B cell (primary cell): ENCODE data around the gene ZNF608. TPM values are rescaled to one million over a fixed set of nuclear protein-coding genes. Genes with fewer than 3 reads are reported as not detected.

Experiments used
- ATAC-seq: fragments of 200-7000 bp; cut with Tn5 transposase; one replicate; pipeline ENCODE4 v1.10.0; 2021; ENCODE audit warnings: low read depth, mild to moderate bottlenecking, moderate number of reproducible peaks, moderate library complexity
- CTCF ChIA-PET: fragments of 350-600 bp; sonication (Branson Sonifier 250); formaldehyde crosslinking; loops from one replicate; lab custom pipeline; 2021; ENCODE audit warnings: antibody characterized with exemption, inconsistent platforms; lab: Charles Lee
- POLR2A ChIA-PET: fragments of 350-600 bp; sonication (Branson Sonifier 250); formaldehyde crosslinking; loops from one replicate; lab custom pipeline; 2021; ENCODE audit warnings: antibody characterized with exemption; lab: Charles Lee
- DNase-seq: peaks from one replicate; pipeline ENCODE4 v3.0.0; 2013
- H2AFZ ChIP-seq: 2 replicates; pipeline ENCODE4 v1.6.1; 2012; ENCODE audit warnings: mild to moderate bottlenecking, low read depth, low read length; ENCODE audit not compliant: insufficient read depth, poor library complexity, severe bottlenecking
- H3K27ac ChIP-seq, 2 donors: 1 replicate in 1 of 2; 2 replicates in 1 of 2; pipeline ENCODE4 v1.5.1; 2012 to 2013; ENCODE audit warnings: low read length in 2 of 2, mild to moderate bottlenecking in 2 of 2, moderate library complexity in 1 of 2
- H3K27me3 ChIP-seq, 4 experiments: fragments of 200-600 bp in 1 of 4; sonication (generic) in 1 of 4; replicated peaks in 1 of 4; 1 replicate in 2 of 4; 2 replicates in 2 of 4; pipeline versions ENCODE4 v1.6.1 to v1.7.0; 2013 to 2016; ENCODE audit warnings: low read length in 3 of 4, mild to moderate bottlenecking in 2 of 4, mixed read lengths in 1 of 4, moderate library complexity in 1 of 4; ENCODE audit not compliant: insufficient read depth in 4 of 4, control insufficient read depth in 3 of 4; ENCODE audit errors: control extremely low read depth in 1 of 4
- H3K36me3 ChIP-seq, 2 experiments: replicated peaks in 1 of 2; 1 replicate in 1 of 2; 2 replicates in 1 of 2; pipeline versions ENCODE4 v1.6.1 to v1.7.1; 2013; ENCODE audit warnings: low read length in 1 of 2; ENCODE audit not compliant: insufficient read depth in 2 of 2, control insufficient read depth in 1 of 2; ENCODE audit errors: control extremely low read depth in 1 of 2, extremely low read depth in 1 of 2
- H3K4me1 ChIP-seq, 2 donors: fragments of 200-600 bp in 1 of 2; sonication (generic) in 1 of 2; 1 replicate in 1 of 2; 2 replicates in 1 of 2; pipeline versions ENCODE4 v1.5.1 to v1.6.1; 2013 to 2017; ENCODE audit warnings: low read length in 2 of 2; ENCODE audit not compliant: control insufficient read depth in 2 of 2, insufficient read depth in 2 of 2
- H3K4me2 ChIP-seq: replicated peaks from 2 replicates; pipeline ENCODE3; 2012; ENCODE audit warnings: mild to moderate bottlenecking, low read depth, low read length; ENCODE audit not compliant: poor library complexity, severe bottlenecking
- H3K4me3 ChIP-seq, 5 experiments: fragments of 200-600 bp in 1 of 5; sonication (generic) in 1 of 5; 1 replicate in 3 of 5; 2 replicates in 2 of 5; pipeline versions ENCODE4 v1.5.1 to v1.7.0; 2011 to 2016; ENCODE audit warnings: low read length in 4 of 5, mild to moderate bottlenecking in 4 of 5, low read depth in 2 of 5, control low read depth in 1 of 5, moderate library complexity in 1 of 5; ENCODE audit not compliant: insufficient read depth in 1 of 5; ENCODE audit errors: control extremely low read depth in 1 of 5, extremely low read depth in 1 of 5
- H3K79me2 ChIP-seq: fragments of 200-600 bp; sonication (generic); one replicate; pipeline ENCODE4 v1.6.0; 2016; ENCODE audit warnings: low read length; ENCODE audit not compliant: control insufficient read depth, insufficient read depth
- H3K9ac ChIP-seq: fragments of 200-600 bp; sonication (generic); 2 replicates; pipeline ENCODE4 v1.6.1; 2017; ENCODE audit warnings: mild to moderate bottlenecking, low read length, moderate library complexity
- H3K9me3 ChIP-seq, 3 donors: one replicate each; pipeline versions ENCODE4 v1.6.1 to v1.7.1; 2013; ENCODE audit warnings: low read length in 2 of 3; ENCODE audit not compliant: control insufficient read depth in 2 of 3, insufficient read depth in 1 of 3; ENCODE audit errors: control extremely low read depth in 1 of 3
- H4K20me1 ChIP-seq: 2 replicates; pipeline ENCODE4 v1.6.0; 2012; ENCODE audit warnings: mild to moderate bottlenecking, low read length; ENCODE audit not compliant: insufficient read depth, control insufficient read depth, poor library complexity, severe bottlenecking
- H3K27ac Mint-ChIP-seq: one replicate; pipeline ENCODE4 v1.8.0; 2021; ENCODE audit warnings: mixed read lengths
- H3K27me3 Mint-ChIP-seq: one replicate; pipeline ENCODE4 v1.8.0; 2021; ENCODE audit warnings: mixed read lengths
- H3K4me1 Mint-ChIP-seq: one replicate; pipeline ENCODE4 v1.8.0; 2021; ENCODE audit warnings: mixed read lengths
- H3K4me3 Mint-ChIP-seq: one replicate; pipeline ENCODE4 v1.8.0; 2021; ENCODE audit warnings: mixed read lengths
- H3K9me3 Mint-ChIP-seq: one replicate; pipeline ENCODE4 v1.8.0; 2022; ENCODE audit warnings: mixed read lengths; ENCODE audit not compliant: insufficient read depth
- WGBS: methylation state at CpG from one replicate; pipeline ENCODE4 v1.1.5; 2013; ENCODE audit warnings: missing lambda C conversion rate; ENCODE audit not compliant: insufficient coverage; 5-methylcytosine and 5-hydroxymethylcytosine counted together
- intact Hi-C: fragments of 100-400 bp; cut with micrococcal nuclease; formaldehyde crosslinking; loops from one replicate; pipeline ENCODE4 v1.10.0; 2022
- polyA plus RNA-seq: library from polyadenylated mRNA; depleted of rRNA; stranded (reverse); fragments of >200 nt; gene quantifications from 2 replicates; pipeline ENCODE4 v1.2.3, GENCODE V29; 2012
- total RNA-seq, 2 donors: library from RNA; stranded (reverse); fragments of 120-200 nt in 1 of 2; gene quantifications; 1 replicate in 1 of 2; 2 replicates in 1 of 2; pipeline versions ENCODE4 v1.2.3 to v1.2.4, GENCODE V29; 2013 to 2022
- TF ChIP-seq, protein P1 (sequence below): fragments of 200-600 bp; IDR thresholded peaks from one replicate; pipeline ENCODE4 v1.8.0; 2022; ENCODE audit warnings: antibody characterized with exemption, mild to moderate bottlenecking

The ZNF608 gene
- total and polyA plus RNA-seq, 2 donors (not counting 1 experiment from before 2014, with no cell fraction given), result 8.5 to 17.4 TPM

DNA sequence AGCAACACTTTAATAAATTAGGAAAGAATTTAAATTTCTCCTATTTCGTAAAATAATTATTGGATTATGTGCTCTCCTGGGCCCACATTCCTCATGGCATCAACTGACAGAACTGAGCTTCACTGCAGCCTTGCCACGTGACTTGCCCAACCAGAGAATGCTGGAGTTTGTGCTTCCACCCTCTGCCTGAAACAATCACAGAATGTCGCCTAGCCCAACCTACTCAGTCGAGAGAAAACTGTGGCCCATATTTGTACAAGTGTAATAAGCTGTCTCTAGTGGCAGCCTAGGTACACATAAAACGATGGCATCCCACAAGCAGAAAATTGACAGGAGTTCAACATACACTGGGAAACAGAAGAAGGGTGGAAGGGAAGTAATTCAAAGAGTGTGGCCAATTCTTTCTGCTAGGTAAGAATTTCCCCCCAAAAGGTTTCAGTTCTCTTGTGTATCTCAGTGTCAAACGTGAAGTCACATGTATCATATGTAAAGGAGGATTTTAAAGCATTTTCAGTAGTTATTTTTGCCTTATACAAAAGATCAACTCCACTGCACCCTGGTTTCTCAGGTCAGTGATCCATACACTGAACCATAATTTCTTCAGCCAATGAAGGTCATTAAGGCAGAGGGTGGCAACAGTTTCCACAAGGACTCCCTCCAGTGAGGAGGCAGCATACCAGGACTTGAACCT lies 41.7 kb downstream of the ZNF608 start:
- ChIA-PET CTCF (interaction anchor here (0.9 to 5.3 kb wide), 2 partner anchors 24 to 44 kb away, joined by 3 to 30 read pairs; no protein-coding TSS in a partner anchor), POLR2A (interaction anchor here (0.5 to 1.5 kb wide), 3 partner anchors 20 to 43 kb away, joined by 3 to 9 read pairs (median 5); partner anchors contain the start of gene ZNF608)
- H3K27me3 Mint-ChIP-seq, result no peaks in the 10 kb centered on the region
- peak overlapping the region; percentile 31 for H3K9ac ChIP-seq
- no peaks in the 10 kb centered on the region for H3K9me3 Mint-ChIP-seq
- no peaks in the 10 kb centered on the region for H4K20me1 ChIP-seq
- TF ChIP-seq, protein P1, sequence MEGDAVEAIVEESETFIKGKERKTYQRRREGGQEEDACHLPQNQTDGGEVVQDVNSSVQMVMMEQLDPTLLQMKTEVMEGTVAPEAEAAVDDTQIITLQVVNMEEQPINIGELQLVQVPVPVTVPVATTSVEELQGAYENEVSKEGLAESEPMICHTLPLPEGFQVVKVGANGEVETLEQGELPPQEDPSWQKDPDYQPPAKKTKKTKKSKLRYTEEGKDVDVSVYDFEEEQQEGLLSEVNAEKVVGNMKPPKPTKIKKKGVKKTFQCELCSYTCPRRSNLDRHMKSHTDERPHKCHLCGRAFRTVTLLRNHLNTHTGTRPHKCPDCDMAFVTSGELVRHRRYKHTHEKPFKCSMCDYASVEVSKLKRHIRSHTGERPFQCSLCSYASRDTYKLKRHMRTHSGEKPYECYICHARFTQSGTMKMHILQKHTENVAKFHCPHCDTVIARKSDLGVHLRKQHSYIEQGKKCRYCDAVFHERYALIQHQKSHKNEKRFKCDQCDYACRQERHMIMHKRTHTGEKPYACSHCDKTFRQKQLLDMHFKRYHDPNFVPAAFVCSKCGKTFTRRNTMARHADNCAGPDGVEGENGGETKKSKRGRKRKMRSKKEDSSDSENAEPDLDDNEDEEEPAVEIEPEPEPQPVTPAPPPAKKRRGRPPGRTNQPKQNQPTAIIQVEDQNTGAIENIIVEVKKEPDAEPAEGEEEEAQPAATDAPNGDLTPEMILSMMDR, result no peak
- H3K4me2 ChIP-seq, result peak overlapping the region; percentile 75
- no CpG with 5 or more reads among the region's 6 CpGs for WGBS
- H3K27ac ChIP-seq, result peak overlapping the region; percentile 55 to 71
- peak overlapping the region; percentile 89 for H3K27ac Mint-ChIP-seq
- peaks cover 0 to 12% (median 0%) of the 10 kb centered on the region in 4 experiments for H3K27me3 ChIP-seq
- peak overlapping the region; percentile 83 for H3K4me3 Mint-ChIP-seq
- H3K4me3 ChIP-seq, result peak overlapping the region in 2 of 5 experiments; percentile 10 to 30
- no peaks in the 10 kb centered on the region for H3K9me3 ChIP-seq
- peaks cover 77% of the 10 kb centered on the region for H3K79me2 ChIP-seq
- intact Hi-C loops, result loop anchor here (1.0 to 5.0 kb wide), 4 partner anchors 44 to 647 kb away; no protein-coding TSS in a partner anchor
- H3K4me1 ChIP-seq, result peaks cover 68 to 72% of the 10 kb centered on the region in 2 donors
- no peak overlapping the region for H2AFZ ChIP-seq
- peak; percentile 83 for DNase-seq
- ATAC-seq, result peak; percentile 59
- H3K36me3 ChIP-seq, result no peaks in the 10 kb centered on the region
- peaks cover 82% of the 10 kb centered on the region for H3K4me1 Mint-ChIP-seq

DNA sequence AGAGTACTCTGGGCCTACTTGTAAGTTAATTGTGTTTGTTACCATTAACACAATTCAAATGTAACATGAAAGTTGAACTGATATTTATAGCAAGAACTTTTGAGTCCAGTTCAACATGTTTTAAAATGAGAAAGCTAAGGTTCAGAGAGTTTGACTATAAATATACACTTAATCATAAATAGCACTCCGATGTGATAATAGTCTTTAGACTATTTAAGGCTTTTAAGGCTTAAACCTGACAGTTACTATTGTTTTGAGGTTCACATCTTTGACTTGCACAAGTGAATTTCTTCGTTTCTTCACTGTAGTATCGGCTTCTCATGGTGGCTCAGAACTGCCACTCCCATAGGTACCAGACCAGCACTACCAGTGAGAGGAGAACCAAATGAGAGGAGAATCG lies 42.4 kb downstream of the ZNF608 start:
- H4K20me1 ChIP-seq, result no peaks in the 10 kb centered on the region
- Mint-ChIP-seq H3K27ac (peak overlapping the region; percentile 10), H3K4me1 (peaks cover 81% of the 10 kb centered on the region), H3K4me3 (peak overlapping the region; percentile 9), H3K27me3 (no peaks in the 10 kb centered on the region), H3K9me3 (no peaks in the 10 kb centered on the region)
- peak overlapping the region; percentile 75 for H3K4me2 ChIP-seq
- H3K27me3 ChIP-seq, result peaks cover 0 to 12% (median 0%) of the 10 kb centered on the region in 4 experiments
- H3K27ac ChIP-seq, result no peak overlapping the region
- ATAC-seq (no peak), DNase-seq (no peak)
- CTCF ChIA-PET, result interaction anchor here (1.5 kb wide), 1 partner anchor 44 kb away, joined by 4 read pairs; no protein-coding TSS in a partner anchor
- intact Hi-C loops, result loop anchor here (1.0 to 2.0 kb wide), 2 partner anchors 15 to 55 kb away; no protein-coding TSS in a partner anchor
- no peaks in the 10 kb centered on the region for H3K9me3 ChIP-seq
- H3K36me3 ChIP-seq, result no peaks in the 10 kb centered on the region
- peaks cover 68 to 74% of the 10 kb centered on the region in 2 donors for H3K4me1 ChIP-seq
- 86% methylated on average over 2 of the region's 4 CpGs for WGBS
- H3K79me2 ChIP-seq, result peaks cover 71% of the 10 kb centered on the region
- TF ChIP-seq, protein P1, result no peak
- no peak overlapping the region for H3K9ac ChIP-seq
- POLR2A ChIA-PET, result interaction anchor here (1.1 kb wide), 1 partner anchor 44 kb away, joined by 3 read pairs; no protein-coding TSS in a partner anchor
- no peak overlapping the region for H2AFZ ChIP-seq
- H3K4me3 ChIP-seq, result no peak overlapping the region
